Mesenchymal stem cell (in vitro differentiated cells and primary cell): ENCODE measurements around the gene CCDC102A. TPM values are rescaled to one million over a fixed set of nuclear protein-coding genes. Genes with fewer than 3 reads are reported as not detected.

Experiments used
- DNase-seq: peaks from one replicate; pipeline ENCODE4 v3.0.0-alpha.2; 2013
- H2AFZ ChIP-seq: one replicate; pipeline ENCODE4 v1.6.1; 2013; ENCODE audit warnings: low read depth, mild to moderate bottlenecking, control low read depth, inconsistent platforms, low read length, moderate library complexity
- H2AK5ac ChIP-seq: 2 replicates; pipeline ENCODE4 v1.6.1; 2013; ENCODE audit warnings: low read length, moderate library complexity, mild to moderate bottlenecking, inconsistent platforms; ENCODE audit not compliant: severe bottlenecking
- H2BK120ac ChIP-seq: one replicate; pipeline ENCODE4 v1.6.1; 2013; ENCODE audit warnings: low read depth, mild to moderate bottlenecking, inconsistent platforms, low read length, moderate library complexity
- H2BK12ac ChIP-seq, 2 experiments: one replicate each; pipeline ENCODE4 v1.6.1; 2013; ENCODE audit warnings: inconsistent platforms in 2 of 2, low read length in 2 of 2, mild to moderate bottlenecking in 2 of 2, moderate library complexity in 2 of 2, control low read depth in 1 of 2
- H2BK15ac ChIP-seq: one replicate; pipeline ENCODE4 v1.6.1; 2013; ENCODE audit warnings: mild to moderate bottlenecking, low read depth, inconsistent platforms; ENCODE audit not compliant: poor library complexity, severe bottlenecking
- H2BK5ac ChIP-seq: 2 replicates; pipeline ENCODE4 v1.6.1; 2013; ENCODE audit warnings: low read depth, mild to moderate bottlenecking, low read length, control low read depth, inconsistent platforms; ENCODE audit not compliant: poor library complexity, severe bottlenecking
- H3K14ac ChIP-seq, 2 experiments: one replicate each; pipeline ENCODE4 v1.6.1; 2013; ENCODE audit warnings: inconsistent platforms in 2 of 2, low read length in 2 of 2, control low read depth in 1 of 2, mild to moderate bottlenecking in 1 of 2, moderate library complexity in 1 of 2
- H3K18ac ChIP-seq, 2 experiments: one replicate each; pipeline ENCODE4 v1.6.1; 2013; ENCODE audit warnings: inconsistent platforms in 2 of 2, low read length in 2 of 2, control low read depth in 1 of 2, low read depth in 1 of 2, mild to moderate bottlenecking in 1 of 2
- H3K23ac ChIP-seq, 2 experiments: one replicate each; pipeline ENCODE4 v1.6.1; 2013; ENCODE audit warnings: inconsistent platforms in 2 of 2, low read length in 2 of 2, mild to moderate bottlenecking in 2 of 2, moderate library complexity in 2 of 2, control low read depth in 1 of 2
- H3K27ac ChIP-seq: 2 replicates; pipeline ENCODE4 v1.5.1; 2013; ENCODE audit warnings: mild to moderate bottlenecking, moderate library complexity, low read length, control low read depth, inconsistent platforms; ENCODE audit not compliant: poor library complexity, severe bottlenecking
- H3K27me3 ChIP-seq, 2 experiments: 2 replicates each; pipeline versions ENCODE4 v1.6.1 to v1.7.0; 2013; ENCODE audit warnings: low read length in 2 of 2, mild to moderate bottlenecking in 2 of 2, moderate library complexity in 2 of 2, control low read depth in 1 of 2, inconsistent platforms in 1 of 2; ENCODE audit not compliant: control insufficient read depth in 1 of 2, insufficient read depth in 1 of 2
- H3K36me3 ChIP-seq, 2 experiments: 2 replicates each; pipeline versions ENCODE4 v1.6.1 to v1.7.0; 2013; ENCODE audit warnings: low read length in 2 of 2, control low read depth in 1 of 2, inconsistent platforms in 1 of 2, low read depth in 1 of 2, mild to moderate bottlenecking in 1 of 2; ENCODE audit not compliant: insufficient read depth in 2 of 2, control insufficient read depth in 1 of 2
- H3K4ac ChIP-seq, 2 experiments: one replicate each; pipeline ENCODE4 v1.6.1; 2013; ENCODE audit warnings: inconsistent platforms in 2 of 2, low read length in 2 of 2, mild to moderate bottlenecking in 2 of 2, moderate library complexity in 2 of 2, control low read depth in 1 of 2, low read depth in 1 of 2
- H3K4me1 ChIP-seq: 2 replicates; pipeline ENCODE4 v1.6.1; 2013; ENCODE audit warnings: low read depth, low read length, control low read depth; ENCODE audit not compliant: control insufficient read depth, insufficient read depth
- H3K4me2 ChIP-seq: 2 replicates; pipeline ENCODE4 v1.6.1; 2013; ENCODE audit warnings: low read length, mild to moderate bottlenecking, inconsistent platforms; ENCODE audit not compliant: poor library complexity, severe bottlenecking
- H3K4me3 ChIP-seq, 2 experiments: 2 replicates each; pipeline versions ENCODE4 v1.5.1 to v1.7.0; 2013; ENCODE audit warnings: low read length in 2 of 2, mild to moderate bottlenecking in 2 of 2, control low read depth in 1 of 2, low read depth in 1 of 2; ENCODE audit not compliant: insufficient read depth in 1 of 2
- H3K79me1 ChIP-seq: replicated peaks from 2 replicates; pipeline ENCODE4 v1.6.1; 2013; ENCODE audit warnings: mild to moderate bottlenecking, control low read depth, low read length, inconsistent platforms; ENCODE audit not compliant: poor library complexity, severe bottlenecking
- H3K9ac ChIP-seq: 2 replicates; pipeline ENCODE4 v1.7.0; 2013; ENCODE audit warnings: mild to moderate bottlenecking, low read length, moderate library complexity
- H3K9me3 ChIP-seq: 2 replicates; pipeline ENCODE4 v1.7.0; 2013; ENCODE audit warnings: mild to moderate bottlenecking, low read length; ENCODE audit not compliant: control insufficient read depth
- H4K8ac ChIP-seq: one replicate; pipeline ENCODE4 v1.6.1; 2013; ENCODE audit warnings: inconsistent platforms, mild to moderate bottlenecking, low read length, moderate library complexity
- H4K91ac ChIP-seq: one replicate; pipeline ENCODE4 v1.6.1; 2013; ENCODE audit warnings: mild to moderate bottlenecking, low read length, inconsistent platforms
- WGBS: methylation state at CpG from one replicate; pipeline ENCODE4 v1.1.7; 2013; ENCODE audit warnings: mixed read lengths; 5-methylcytosine and 5-hydroxymethylcytosine counted together
- polyA plus RNA-seq, 2 experiments: library from polyadenylated mRNA; stranded (reverse); fragments of 200-250 nt; gene quantifications; one replicate each; pipeline ENCODE4 v1.2.3, GENCODE V29; 2013

Gene CCDC102A
- polyA plus RNA-seq (2013, experiment 1 of 2), result 4.5 TPM
- polyA plus RNA-seq (2013, experiment 2 of 2), result 4.8 TPM

GRCh38 chr16:57536306-57537193, at the start of gene CCDC102A:
Gene CCDC102A, minus strand, starts transcription at chr16:57536571. Its CDS starts 7,394 bp downstream, at chr16:57529177.
- Histone ChIP-seq H2AK5ac (peak within 1 kb of the TSS; percentile 16), H3K27ac (no peak within 1 kb of the TSS), H3K79me1 (peaks cover 31% of the 10 kb centered on the region), H2BK120ac (peak within 1 kb of the TSS; percentile 87), H2BK5ac (peak within 1 kb of the TSS; percentile 24), H3K9me3 (no peaks in the 10 kb centered on the region), H3K4ac (peak within 1 kb of the TSS; percentile 68 to 97), H3K4me2 (peak within 1 kb of the TSS; percentile 88), H3K23ac (no peak within 1 kb of the TSS), H3K18ac (peak within 1 kb of the TSS; percentile 95 to 97), H2BK12ac (peak within 1 kb of the TSS; percentile 56 to 89), H4K8ac (peak within 1 kb of the TSS; percentile 93), H3K9ac (peak within 1 kb of the TSS; percentile 89), H3K27me3 (peaks cover 10 to 21% of the 10 kb centered on the region in 2 experiments), H3K36me3 (peaks cover 0 to 4% of the 10 kb centered on the region in 2 experiments), H2BK15ac (peak within 1 kb of the TSS; percentile 86), H3K14ac (peak within 1 kb of the TSS; percentile 37 to 57), H3K4me1 (peaks cover 42% of the 10 kb centered on the region), H3K4me3 (peak within 1 kb of the TSS; percentile 85 to 94), H4K91ac (peak within 1 kb of the TSS; percentile 91), H2AFZ (peak within 1 kb of the TSS; percentile 76)
- WGBS, result 5% methylated on average over 66 of the region's 81 CpGs
- no peak for DNase-seq

- no peak overlapping the region for H2BK12ac ChIP-seq
- H3K4me3 ChIP-seq, result no peak overlapping the region
- H3K79me1 ChIP-seq, result no peaks in the 10 kb centered on the region
- no peak overlapping the region for H2BK5ac ChIP-seq
- 58% methylated on average over 3 of the region's 3 CpGs for WGBS
- H4K91ac ChIP-seq, result no peak overlapping the region
- peaks cover 0 to 4% of the 10 kb centered on the region in 2 experiments for H3K27me3 ChIP-seq
- no peak for DNase-seq
- H3K4me2 ChIP-seq, result no peak overlapping the region
- H2BK120ac ChIP-seq, result no peak overlapping the region
- no peaks in the 10 kb centered on the region for H3K9me3 ChIP-seq
- H2AK5ac ChIP-seq, result no peak overlapping the region
- no peak overlapping the region for H3K18ac ChIP-seq
- H3K36me3 ChIP-seq, result no peaks in the 10 kb centered on the region
- H3K14ac ChIP-seq, result no peak overlapping the region
- no peak overlapping the region for H3K4ac ChIP-seq
- H3K23ac ChIP-seq, result no peak overlapping the region
- no peak overlapping the region for H3K9ac ChIP-seq
- no peak overlapping the region for H2AFZ ChIP-seq
- H4K8ac ChIP-seq, result no peak overlapping the region
- no peak overlapping the region for H2BK15ac ChIP-seq
- no peak overlapping the region for H3K27ac ChIP-seq
- H3K4me1 ChIP-seq, result no peaks in the 10 kb centered on the region
These were observed 48.8 kb upstream of the CCDC102A start for GRCh38 chr16:57585051-57585687.

DNA sequence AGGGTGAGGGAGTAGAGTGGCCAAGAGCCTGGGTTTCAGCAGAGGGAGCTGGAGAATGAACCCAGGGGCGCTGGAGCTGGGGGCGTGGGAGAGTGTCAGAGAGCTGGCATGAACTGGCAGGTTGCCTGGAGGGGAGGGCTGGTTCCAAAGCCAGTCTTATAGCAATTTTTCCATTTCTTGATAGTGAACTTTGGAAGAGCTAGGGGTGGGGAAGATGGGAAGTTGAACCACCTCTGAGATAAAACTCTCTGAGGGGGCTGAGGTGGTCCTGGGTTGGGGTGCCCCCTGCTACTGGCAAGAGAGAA, 42.9 kb upstream of the CCDC102A start:
- Histone ChIP-seq H3K9ac (no peak overlapping the region), H3K4me3 (no peak overlapping the region), H3K14ac (no peak overlapping the region), H2BK5ac (no peak overlapping the region), H4K91ac (no peak overlapping the region), H2AFZ (no peak overlapping the region), H2BK15ac (no peak overlapping the region), H3K18ac (no peak overlapping the region), H2AK5ac (no peak overlapping the region), H3K23ac (no peak overlapping the region), H2BK12ac (no peak overlapping the region), H3K27me3 (peaks cover 6 to 26% of the 10 kb centered on the region in 2 experiments), H3K4me1 (peaks cover 6% of the 10 kb centered on the region), H3K4me2 (no peak overlapping the region), H2BK120ac (no peak overlapping the region), H4K8ac (no peak overlapping the region), H3K27ac (no peak overlapping the region), H3K36me3 (no peaks in the 10 kb centered on the region), H3K4ac (no peak overlapping the region), H3K79me1 (no peaks in the 10 kb centered on the region), H3K9me3 (no peaks in the 10 kb centered on the region)
- WGBS, result 90% methylated on average over 2 of the region's 2 CpGs
- DNase-seq, result no peak
